K562 (cell line): ENCODE data around the gene PRXL2B. TPM values are rescaled to one million over a fixed set of nuclear protein-coding genes. Genes with fewer than 3 reads are reported as not detected.

Source experiments
- DNMT1 ChIP-seq: fragments of 450-650 bp; IDR thresholded peaks from 2 replicates; pipeline ENCODE4 v1.6.1; 2016; ENCODE audit warnings: antibody characterized with exemption, mild to moderate bottlenecking
- SRSF9 ChIP-seq: fragments of 200-400 bp; formaldehyde crosslinking; IDR thresholded peaks from 2 replicates; pipeline ENCODE4 v1.6.1; 2017; ENCODE audit warnings: low read depth, low read length, borderline replicate concordance
- ZFX ChIP-seq: sonication (generic); formaldehyde crosslinking; IDR thresholded peaks from 2 replicates; pipeline ENCODE4 v1.8.0; 2022; ENCODE audit warnings: mild to moderate bottlenecking, missing genetic modification reagents, moderate library complexity
- ZNF175 ChIP-seq: fragments of 200-800 bp; sonication (Bioruptor generic); IDR thresholded peaks from 2 replicates; pipeline ENCODE4 v1.6.1; 2016; ENCODE audit warnings: low read depth, mild to moderate bottlenecking, missing genetic modification characterization, missing compliant biosample characterization
- ZNF766 ChIP-seq: fragments of 200-800 bp; sonication (Bioruptor generic); conservative IDR thresholded peaks from 2 replicates; pipeline ENCODE4 v1.6.1; 2016; ENCODE audit warnings: missing genetic modification characterization, missing compliant biosample characterization
- polyA plus RNA-seq, 8 experiments: library from polyadenylated mRNA; depleted of rRNA in 4 of 8; stranded (reverse) in 5 of 8; unstranded in 3 of 8; fragments of >200 nt; fragmentation: Nextera tagmentation in 2 of 8; fragmentation: Illumina TruSeq in 1 of 8; extraction: Ambion mirVana in 2 of 8; extraction: Trizol in 1 of 8; gene quantifications; 2 replicates each; pipeline versions ENCODE4 v1.2.1 to v1.2.3, GENCODE V29; 2011 to 2014; ENCODE audit warnings: inconsistent platforms in 1 of 8, missing spikeins in 1 of 8
- total RNA-seq, 7 experiments: library from RNA; depleted of rRNA in 6 of 7; stranded (reverse); fragments of >200 nt in 6 of 7; fragmentation: Illumina TruSeq in 2 of 7; extraction: Trizol in 2 of 7; gene quantifications; 2 replicates each; pipeline versions ENCODE4 v1.2.1 to v1.2.3, GENCODE V29; 2011 to 2021; ENCODE audit warnings: low replicate concordance in 1 of 7
- TF ChIP-seq, protein P1 (sequence below): fragments of 200-800 bp; sonication (Bioruptor generic); IDR thresholded peaks from 2 replicates; pipeline ENCODE4 v1.6.1; 2017; ENCODE audit warnings: missing genetic modification characterization, missing compliant biosample characterization
- TF ChIP-seq, protein P2 (sequence below), 2 experiments: fragments of 450-650 bp in 1 of 2; sonication (generic) in 1 of 2; formaldehyde crosslinking in 1 of 2; IDR thresholded peaks; 2 replicates each; pipeline versions ENCODE4 v1.7.1 to v1.9.0; 2016 to 2022; ENCODE audit warnings: inconsistent platforms in 1 of 2, mild to moderate bottlenecking in 1 of 2, missing genetic modification reagents in 1 of 2
- TF ChIP-seq, protein P3 (sequence below), 2 experiments: IDR thresholded peaks in 1 of 2; conservative IDR thresholded peaks in 1 of 2; 2 replicates each; pipeline ENCODE4 v1.6.1; 2016; ENCODE audit warnings: low read depth in 2 of 2, mild to moderate bottlenecking in 1 of 2, missing compliant biosample characterization in 1 of 2, missing genetic modification characterization in 1 of 2, moderate library complexity in 1 of 2
- TF ChIP-seq, protein P4 (sequence below), 2 experiments: IDR thresholded peaks; 2 replicates each; pipeline ENCODE4 v1.6.1; 2012; ENCODE audit warnings: improper control_type of control experiment in 2 of 2, low read depth in 2 of 2, low read length in 2 of 2, borderline replicate concordance in 1 of 2

PRXL2B gene
- total and polyA plus RNA-seq, 9 of the 15 experiments (the other 6 are each of a cell fraction or from before 2014, with no cell fraction given) = 0.99 to 25.3 (median 11.8) TPM

DNA sequence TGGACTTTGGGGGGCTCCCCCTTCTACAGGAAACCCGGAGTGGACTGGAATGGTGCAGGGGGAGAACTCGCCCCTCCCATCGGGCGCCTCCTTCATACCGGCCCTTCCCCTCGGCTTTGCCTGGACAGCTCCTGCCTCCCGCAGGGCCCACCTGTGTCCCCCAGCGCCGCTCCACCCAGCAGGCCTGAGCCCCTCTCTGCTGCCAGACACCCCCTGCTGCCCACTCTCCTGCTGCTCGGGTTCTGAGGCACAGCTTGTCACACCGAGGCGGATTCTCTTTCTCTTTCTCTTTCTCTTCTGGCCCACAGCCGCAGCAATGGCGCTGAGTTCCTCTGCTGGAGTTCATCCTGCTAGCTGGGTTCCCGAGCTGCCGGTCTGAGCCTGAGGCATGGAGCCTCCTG, 30.3 kb upstream of the PRXL2B start, which contains the start of gene TNFRSF14 (continued):
- no peak for TF ChIP-seq DNMT1
- TF ChIP-seq, protein P1, sequence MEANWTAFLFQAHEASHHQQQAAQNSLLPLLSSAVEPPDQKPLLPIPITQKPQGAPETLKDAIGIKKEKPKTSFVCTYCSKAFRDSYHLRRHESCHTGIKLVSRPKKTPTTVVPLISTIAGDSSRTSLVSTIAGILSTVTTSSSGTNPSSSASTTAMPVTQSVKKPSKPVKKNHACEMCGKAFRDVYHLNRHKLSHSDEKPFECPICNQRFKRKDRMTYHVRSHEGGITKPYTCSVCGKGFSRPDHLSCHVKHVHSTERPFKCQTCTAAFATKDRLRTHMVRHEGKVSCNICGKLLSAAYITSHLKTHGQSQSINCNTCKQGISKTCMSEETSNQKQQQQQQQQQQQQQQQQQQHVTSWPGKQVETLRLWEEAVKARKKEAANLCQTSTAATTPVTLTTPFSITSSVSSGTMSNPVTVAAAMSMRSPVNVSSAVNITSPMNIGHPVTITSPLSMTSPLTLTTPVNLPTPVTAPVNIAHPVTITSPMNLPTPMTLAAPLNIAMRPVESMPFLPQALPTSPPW (CRISPR knock-in tag) = peak; percentile 40; the same call in 1 of the 2 replicates
- peak; percentile 77 for TF ChIP-seq ZFX (CRISPR knock-in tag)
- 0 out of 2 replicates have a peak, but pooled peaks have one; percentile 20 for TF ChIP-seq ZNF175 (CRISPR knock-in tag)
- no peak for TF ChIP-seq SRSF9
- TF ChIP-seq, protein P2, sequence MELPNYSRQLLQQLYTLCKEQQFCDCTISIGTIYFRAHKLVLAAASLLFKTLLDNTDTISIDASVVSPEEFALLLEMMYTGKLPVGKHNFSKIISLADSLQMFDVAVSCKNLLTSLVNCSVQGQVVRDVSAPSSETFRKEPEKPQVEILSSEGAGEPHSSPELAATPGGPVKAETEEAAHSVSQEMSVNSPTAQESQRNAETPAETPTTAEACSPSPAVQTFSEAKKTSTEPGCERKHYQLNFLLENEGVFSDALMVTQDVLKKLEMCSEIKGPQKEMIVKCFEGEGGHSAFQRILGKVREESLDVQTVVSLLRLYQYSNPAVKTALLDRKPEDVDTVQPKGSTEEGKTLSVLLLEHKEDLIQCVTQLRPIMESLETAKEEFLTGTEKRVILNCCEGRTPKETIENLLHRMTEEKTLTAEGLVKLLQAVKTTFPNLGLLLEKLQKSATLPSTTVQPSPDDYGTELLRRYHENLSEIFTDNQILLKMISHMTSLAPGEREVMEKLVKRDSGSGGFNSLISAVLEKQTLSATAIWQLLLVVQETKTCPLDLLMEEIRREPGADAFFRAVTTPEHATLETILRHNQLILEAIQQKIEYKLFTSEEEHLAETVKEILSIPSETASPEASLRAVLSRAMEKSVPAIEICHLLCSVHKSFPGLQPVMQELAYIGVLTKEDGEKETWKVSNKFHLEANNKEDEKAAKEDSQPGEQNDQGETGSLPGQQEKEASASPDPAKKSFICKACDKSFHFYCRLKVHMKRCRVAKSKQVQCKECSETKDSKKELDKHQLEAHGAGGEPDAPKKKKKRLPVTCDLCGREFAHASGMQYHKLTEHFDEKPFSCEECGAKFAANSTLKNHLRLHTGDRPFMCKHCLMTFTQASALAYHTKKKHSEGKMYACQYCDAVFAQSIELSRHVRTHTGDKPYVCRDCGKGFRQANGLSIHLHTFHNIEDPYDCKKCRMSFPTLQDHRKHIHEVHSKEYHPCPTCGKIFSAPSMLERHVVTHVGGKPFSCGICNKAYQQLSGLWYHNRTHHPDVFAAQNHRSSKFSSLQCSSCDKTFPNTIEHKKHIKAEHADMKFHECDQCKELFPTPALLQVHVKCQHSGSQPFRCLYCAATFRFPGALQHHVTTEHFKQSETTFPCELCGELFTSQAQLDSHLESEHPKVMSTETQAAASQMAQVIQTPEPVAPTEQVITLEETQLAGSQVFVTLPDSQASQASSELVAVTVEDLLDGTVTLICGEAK (IDR thresholded peaks at IDR 0.05) = 0 out of 2 replicates have a peak, but pooled peaks have one; percentile 18
- TF ChIP-seq, protein P2 (CRISPR knock-in tag; IDR thresholded peaks at IDR 0.05) = no peak
- peak; percentile 49 for TF ChIP-seq ZNF766 (CRISPR knock-in tag)
- TF ChIP-seq, protein P3, sequence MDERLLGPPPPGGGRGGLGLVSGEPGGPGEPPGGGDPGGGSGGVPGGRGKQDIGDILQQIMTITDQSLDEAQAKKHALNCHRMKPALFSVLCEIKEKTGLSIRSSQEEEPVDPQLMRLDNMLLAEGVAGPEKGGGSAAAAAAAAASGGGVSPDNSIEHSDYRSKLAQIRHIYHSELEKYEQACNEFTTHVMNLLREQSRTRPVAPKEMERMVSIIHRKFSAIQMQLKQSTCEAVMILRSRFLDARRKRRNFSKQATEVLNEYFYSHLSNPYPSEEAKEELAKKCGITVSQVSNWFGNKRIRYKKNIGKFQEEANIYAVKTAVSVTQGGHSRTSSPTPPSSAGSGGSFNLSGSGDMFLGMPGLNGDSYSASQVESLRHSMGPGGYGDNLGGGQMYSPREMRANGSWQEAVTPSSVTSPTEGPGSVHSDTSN (CRISPR knock-in tag; IDR thresholded peaks at IDR 0.05; ENCODE audit: low read depth) = no peak
- TF ChIP-seq, protein P3 (tag; conservative IDR thresholded peaks at IDR 0.05; ENCODE audit: low read depth) = no peak
- TF ChIP-seq, protein P4, sequence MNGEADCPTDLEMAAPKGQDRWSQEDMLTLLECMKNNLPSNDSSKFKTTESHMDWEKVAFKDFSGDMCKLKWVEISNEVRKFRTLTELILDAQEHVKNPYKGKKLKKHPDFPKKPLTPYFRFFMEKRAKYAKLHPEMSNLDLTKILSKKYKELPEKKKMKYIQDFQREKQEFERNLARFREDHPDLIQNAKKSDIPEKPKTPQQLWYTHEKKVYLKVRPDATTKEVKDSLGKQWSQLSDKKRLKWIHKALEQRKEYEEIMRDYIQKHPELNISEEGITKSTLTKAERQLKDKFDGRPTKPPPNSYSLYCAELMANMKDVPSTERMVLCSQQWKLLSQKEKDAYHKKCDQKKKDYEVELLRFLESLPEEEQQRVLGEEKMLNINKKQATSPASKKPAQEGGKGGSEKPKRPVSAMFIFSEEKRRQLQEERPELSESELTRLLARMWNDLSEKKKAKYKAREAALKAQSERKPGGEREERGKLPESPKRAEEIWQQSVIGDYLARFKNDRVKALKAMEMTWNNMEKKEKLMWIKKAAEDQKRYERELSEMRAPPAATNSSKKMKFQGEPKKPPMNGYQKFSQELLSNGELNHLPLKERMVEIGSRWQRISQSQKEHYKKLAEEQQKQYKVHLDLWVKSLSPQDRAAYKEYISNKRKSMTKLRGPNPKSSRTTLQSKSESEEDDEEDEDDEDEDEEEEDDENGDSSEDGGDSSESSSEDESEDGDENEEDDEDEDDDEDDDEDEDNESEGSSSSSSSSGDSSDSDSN (IDR thresholded peaks at IDR 0.05; ENCODE audit: borderline replicate concordance in 1 of 2, low read depth in 2 of 2, low read length in 2 of 2) = peak in 1 of 2 experiments; percentile 70; a peak in 1 of 4 replicates
